GM18526 (cell line): Measurements from ENCODE around the gene GPR85.

ENCODE experiments used
- POLR2A ChIP-seq: IDR thresholded peaks from 3 replicates; pipeline ENCODE4 v1.6.1; 2011; ENCODE audit not compliant: insufficient read length; ENCODE audit errors: extremely low read depth

Gene GPR85

GRCh38 chr7:113033959-113034358, 52.7 kb downstream of the GPR85 start:
- TF ChIP-seq POLR2A = no peak
